ENCODE results near the gene DYNLT2B. TPM values are rescaled to one million over a fixed set of nuclear protein-coding genes. Genes with fewer than 3 reads are reported as not detected.
A peak's percentile ranks its signal among the peaks of the same experiment; 100 is the strongest.
"Not testable (repeated sequence)": the region's sequence is repeated elsewhere in the genome, so short reads cannot be mapped to it uniquely, and the experiment has no call there.

DYNLT2B gene
- total RNA-seq, 8 experiments from 2014 or later: 9.7 to 64.9 (median 49.2) TPM

DNA sequence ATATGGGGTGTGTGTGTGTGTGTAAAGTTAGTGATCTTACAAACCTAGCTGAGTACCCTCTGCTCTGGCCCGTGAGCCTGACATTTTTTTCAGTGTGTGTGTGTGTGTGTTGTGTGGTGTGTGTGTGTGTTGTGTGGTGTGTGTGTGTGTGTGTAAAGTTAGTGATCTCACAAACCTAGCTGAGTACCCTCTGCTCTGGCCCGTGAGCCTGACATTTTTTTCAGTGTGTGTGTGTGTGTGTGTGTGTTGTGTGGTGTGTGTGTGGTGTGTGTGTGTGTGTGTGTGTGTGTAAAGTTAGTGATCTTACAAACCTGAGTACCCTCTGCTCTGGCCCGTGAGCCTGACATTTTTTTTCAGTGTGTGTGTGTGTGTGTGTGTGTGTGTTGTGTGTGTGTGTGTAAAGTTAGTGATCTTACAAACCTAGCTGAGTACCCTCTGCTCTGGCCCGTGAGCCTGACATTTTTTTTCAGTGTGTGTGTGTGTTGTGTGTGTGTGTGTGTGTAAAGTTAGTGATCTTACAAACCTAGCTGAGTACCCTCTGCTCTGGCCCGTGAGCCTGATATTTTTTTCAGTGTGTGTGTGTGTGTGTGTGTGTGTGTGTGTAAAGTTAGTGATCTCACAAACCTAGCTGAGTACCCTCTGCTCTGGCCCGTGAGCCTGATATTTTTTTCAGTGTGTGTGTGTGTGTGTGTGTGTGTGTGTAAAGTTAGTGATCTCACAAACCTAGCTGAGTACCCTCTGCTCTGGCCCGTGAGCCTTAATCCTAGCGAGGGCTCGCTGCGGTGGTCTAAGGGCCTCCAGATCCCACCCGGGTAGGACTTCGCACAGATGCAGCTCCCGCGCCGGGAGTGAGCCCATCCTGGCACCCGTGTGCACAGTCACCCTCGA, 997 bp downstream of the DYNLT2B start:
- Histone ChIP-seq H3K4me3 (peak overlapping the region; percentile 50 to 79 (median 73)), H3K27ac (peak overlapping the region; percentile 74 to 85)
- H3K4me1 ChIP-seq (replicated peaks in 1 of 2); ATAC-seq (replicated peaks in 6 of 8); in situ Hi-C loops (cut with MboI; ENCODE audit: low pct_unique_long_range_greater_than_20kb in 2 of 9, low sequenced_read_pairs in 9 of 9, unreplicated experiment in 9 of 9): not testable (repeated sequence)
- 60% methylated on average over 1 of the region's 17 CpGs; no CpG with 5 or more reads in 9 of the 10 experiments for WGBS, 10 experiments

DNA sequence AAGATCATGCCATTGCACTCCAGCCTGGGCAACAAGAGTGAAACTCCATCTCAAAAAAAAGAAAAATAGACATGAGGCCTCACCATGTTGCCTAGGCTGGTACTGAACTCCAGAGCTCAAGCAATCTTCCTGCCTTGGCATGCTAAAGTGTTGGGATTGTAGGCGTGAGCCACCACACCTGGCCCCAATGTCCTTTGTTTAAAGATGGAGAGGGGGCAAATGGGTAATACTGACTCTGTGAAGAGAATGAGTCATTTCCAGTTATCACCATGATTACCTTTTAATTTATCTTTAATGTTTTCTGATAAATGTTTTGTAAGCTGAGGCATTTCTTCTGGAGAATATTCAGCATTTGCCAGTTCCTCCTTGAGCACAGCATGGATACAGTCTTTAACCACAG, 2.2 kb downstream of the DYNLT2B start:
- 43 to 83% methylated on average over 1 of the region's 1 CpG; no CpG with 5 or more reads in 8 of the 10 experiments for WGBS, 10 experiments
- in situ Hi-C loops (cut with MboI; ENCODE audit: low pct_unique_long_range_greater_than_20kb in 2 of 9, low sequenced_read_pairs in 9 of 9, unreplicated experiment in 9 of 9): no loop called here

GRCh38 chr3:196314597-196314996, 3.4 kb downstream of the DYNLT2B start:
- no peak for ATAC-seq (replicated peaks in 6 of 8)
- Histone ChIP-seq H3K4me3 (no peak overlapping the region), H3K27ac (no peak overlapping the region), H3K4me1 (replicated peaks in 1 of 2) (peaks cover 5 to 6% of the 10 kb centered on the region in 2 donors)
- 40 to 100% (median 87%) methylated on average over 1 to 3 of the region's 3 CpGs for WGBS, 10 experiments
- in situ Hi-C loops (cut with MboI; ENCODE audit: low pct_unique_long_range_greater_than_20kb in 2 of 9, low sequenced_read_pairs in 9 of 9, unreplicated experiment in 9 of 9): no loop called here

More for the DNA sequence above, 2.2 kb downstream of the DYNLT2B start:
- Histone ChIP-seq H3K4me1 (replicated peaks in 1 of 2) (peaks cover 5 to 6% of the 10 kb centered on the region in 2 donors), H3K27ac (no peak overlapping the region), H3K4me3 (no peak overlapping the region)
- no peak for ATAC-seq (replicated peaks in 6 of 8)

GRCh38 chr3:196314086-196314485, 4.0 kb downstream of the DYNLT2B start:
- ATAC-seq (replicated peaks in 6 of 8); H3K27ac ChIP-seq; H3K4me1 ChIP-seq (replicated peaks in 1 of 2); H3K4me3 ChIP-seq; in situ Hi-C loops (cut with MboI; ENCODE audit: low pct_unique_long_range_greater_than_20kb in 2 of 9, low sequenced_read_pairs in 9 of 9, unreplicated experiment in 9 of 9): not testable (repeated sequence)
- WGBS, 10 experiments: 67 to 100% (median 91%) methylated on average over 1 to 7 of the region's 7 CpGs; no CpG with 5 or more reads in 2 of the 10 experiments

DNA sequence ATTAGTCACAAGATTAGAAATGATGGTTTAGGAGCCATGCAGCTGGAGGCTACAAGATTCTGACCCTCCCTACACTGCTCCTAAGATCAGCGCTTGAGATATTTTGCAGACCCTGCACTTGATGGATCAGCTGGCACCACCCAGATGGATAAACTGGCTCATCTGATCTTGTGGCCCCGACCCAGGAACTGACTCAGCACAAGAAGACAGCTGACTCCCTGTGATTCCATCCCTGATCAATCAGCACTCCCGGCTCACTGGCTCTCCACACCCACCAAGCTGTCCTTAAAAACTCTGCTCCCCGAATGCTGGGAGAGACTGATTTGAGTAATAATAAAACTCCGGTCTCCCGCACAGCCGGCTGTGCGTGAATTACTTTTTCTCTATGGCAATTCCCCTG, 15.1 kb downstream of the DYNLT2B start:
- WGBS, 10 experiments: no CpG with 5 or more reads among the region's 8 CpGs
- H3K27ac ChIP-seq; H3K4me1 ChIP-seq (replicated peaks in 1 of 2); in situ Hi-C loops (cut with MboI; ENCODE audit: low pct_unique_long_range_greater_than_20kb in 2 of 9, low sequenced_read_pairs in 9 of 9, unreplicated experiment in 9 of 9); H3K4me3 ChIP-seq: not testable (repeated sequence)
- ATAC-seq (replicated peaks in 6 of 8): peak in 1 of 8 experiments; percentile 51

DNA sequence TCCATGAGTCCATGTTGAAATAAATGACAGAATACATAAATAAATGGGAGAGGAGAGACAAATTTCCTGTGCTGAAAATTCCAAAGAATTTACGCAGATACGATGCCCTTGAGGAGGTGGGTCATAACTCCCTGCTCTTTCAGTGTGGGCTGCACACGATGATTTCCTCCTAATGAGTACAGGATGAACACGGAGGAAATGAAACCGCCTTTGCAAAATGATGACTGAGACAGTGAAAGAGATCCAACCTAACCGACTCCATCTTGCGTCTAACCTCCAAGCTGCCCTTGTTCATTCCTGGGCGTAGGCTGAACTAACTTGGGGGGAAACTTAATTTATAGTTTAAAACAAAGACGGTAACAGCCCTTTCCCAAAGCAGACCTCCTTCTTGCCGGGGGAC, 15.5 kb downstream of the DYNLT2B start:
- in situ Hi-C loops (cut with MboI; ENCODE audit: low pct_unique_long_range_greater_than_20kb in 2 of 9, low sequenced_read_pairs in 9 of 9, unreplicated experiment in 9 of 9); ATAC-seq (replicated peaks in 6 of 8); H3K27ac ChIP-seq; H3K4me3 ChIP-seq; H3K4me1 ChIP-seq (replicated peaks in 1 of 2): not testable (repeated sequence)
- WGBS, 10 experiments: 27 to 100% (median 92%) methylated on average over 2 to 5 of the region's 10 CpGs; no CpG with 5 or more reads in 3 of the 10 experiments

GRCh38 chr3:196298521-196298920, 19.5 kb downstream of the DYNLT2B start:
- H3K4me3 ChIP-seq: no peak overlapping the region
- no peak overlapping the region for H3K27ac ChIP-seq
- in situ Hi-C loops (cut with MboI; ENCODE audit: low pct_unique_long_range_greater_than_20kb in 2 of 9, low sequenced_read_pairs in 9 of 9, unreplicated experiment in 9 of 9): no loop called here
- WGBS, 10 experiments: 93 to 100% (median 100%) methylated on average over 1 to 2 of the region's 2 CpGs; no CpG with 5 or more reads in 4 of the 10 experiments
- ATAC-seq (replicated peaks in 6 of 8): no peak
- H3K4me1 ChIP-seq (replicated peaks in 1 of 2): no peaks in the 10 kb centered on the region

GRCh38 chr3:196292286-196292923, 25.6 kb downstream of the DYNLT2B start:
- Histone ChIP-seq H3K27ac (no peak overlapping the region), H3K4me1 (replicated peaks in 1 of 2) (peaks cover 0 to 3% of the 10 kb centered on the region in 2 donors), H3K4me3 (no peak overlapping the region)
- 58 to 100% (median 78%) methylated on average over 2 to 5 of the region's 5 CpGs; no CpG with 5 or more reads in 1 of the 10 experiments for WGBS, 10 experiments
- ATAC-seq (replicated peaks in 6 of 8): no peak
- in situ Hi-C loops (cut with MboI; ENCODE audit: low pct_unique_long_range_greater_than_20kb in 2 of 9, low sequenced_read_pairs in 9 of 9, unreplicated experiment in 9 of 9): no loop called here

DNA sequence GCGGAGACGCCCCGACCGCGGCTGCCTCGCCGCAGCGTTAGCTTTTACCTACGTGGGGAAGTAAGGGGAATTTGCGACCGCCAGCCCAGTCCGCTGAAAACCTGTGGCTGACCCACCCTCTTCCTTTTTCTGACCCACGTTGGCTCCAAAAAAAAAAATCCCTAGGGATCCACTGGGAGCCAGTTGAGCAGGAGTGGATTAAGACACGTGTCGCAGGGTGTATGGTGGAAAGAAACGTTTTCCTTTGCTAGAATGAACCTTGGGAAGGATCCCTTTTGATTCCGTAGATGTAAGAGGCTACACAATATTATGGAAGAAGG, 29.9 kb downstream of the DYNLT2B start:
- in situ Hi-C loops (cut with MboI; ENCODE audit: low pct_unique_long_range_greater_than_20kb in 2 of 9, low sequenced_read_pairs in 9 of 9, unreplicated experiment in 9 of 9): no loop called here
- Histone ChIP-seq H3K4me1 (replicated peaks in 1 of 2) (peaks cover 10 to 28% of the 10 kb centered on the region in 2 donors), H3K27ac (peak overlapping the region; percentile 89 to 92), H3K4me3 (peak overlapping the region; percentile 56 to 98 (median 73))
- peak in 6 of 8 experiments; percentile 6 to 33 (median 26) for ATAC-seq (replicated peaks in 6 of 8)
- 0 to 40% (median 2%) methylated on average over 1 to 16 of the region's 17 CpGs; no CpG with 5 or more reads in 2 of the 10 experiments for WGBS, 10 experiments

DNA sequence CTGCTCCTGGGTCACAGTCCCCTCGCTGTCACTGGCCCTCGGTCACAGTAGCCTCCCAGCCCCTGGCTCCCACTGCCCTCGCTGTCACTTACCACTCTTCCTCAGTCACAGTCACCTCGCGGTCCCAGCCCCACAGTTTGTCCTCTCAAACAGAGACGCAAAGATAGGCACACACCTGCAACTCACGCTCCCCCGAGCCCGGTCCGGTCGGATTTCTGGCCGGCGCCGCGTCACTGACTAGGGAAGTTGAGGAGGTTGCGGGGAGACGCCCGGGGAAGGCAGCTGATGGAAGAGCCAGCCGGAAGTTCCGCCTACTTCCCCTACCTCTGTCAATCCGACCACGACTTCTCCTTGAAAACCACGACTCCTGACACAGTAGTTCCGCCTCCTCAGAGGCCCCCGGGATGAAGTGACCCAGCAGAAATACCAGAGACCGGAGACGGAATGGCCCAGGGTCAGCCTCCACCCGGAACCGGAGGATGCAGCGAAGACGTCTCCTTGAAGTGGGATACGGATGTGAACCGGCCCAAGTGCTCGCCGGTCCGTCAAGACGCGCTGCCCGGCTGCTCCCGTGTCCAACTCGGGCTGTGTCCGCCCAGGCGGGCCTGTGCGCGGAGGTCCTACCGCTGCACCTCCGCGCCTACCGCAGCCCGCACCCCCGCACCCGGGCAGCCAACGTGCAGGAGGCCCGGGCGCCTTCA, 30.4 kb downstream of the DYNLT2B start, which contains the start of gene PCYT1A:
TSS of gene PCYT1A (minus strand) at position 287 of the 701 bp plus-strand sequence. CDS start 17,195 bp downstream, outside the sequence.
- WGBS, 10 experiments: 0 to 2% (median 0%) methylated on average over 1 to 33 of the region's 55 CpGs
- peaks cover 10 to 28% of the 10 kb centered on the region in 2 donors for H3K4me1 ChIP-seq (replicated peaks in 1 of 2)
- peak; percentile 92 to 97 (median 94) for ATAC-seq (replicated peaks in 6 of 8)
- in situ Hi-C loops (cut with MboI; ENCODE audit: low pct_unique_long_range_greater_than_20kb in 2 of 9, low sequenced_read_pairs in 9 of 9, unreplicated experiment in 9 of 9): no loop called here
- peak within 1 kb of the TSS; percentile 89 to 92 for H3K27ac ChIP-seq
- H3K4me3 ChIP-seq: peak within 1 kb of the TSS; percentile 56 to 98 (median 73)

DNA sequence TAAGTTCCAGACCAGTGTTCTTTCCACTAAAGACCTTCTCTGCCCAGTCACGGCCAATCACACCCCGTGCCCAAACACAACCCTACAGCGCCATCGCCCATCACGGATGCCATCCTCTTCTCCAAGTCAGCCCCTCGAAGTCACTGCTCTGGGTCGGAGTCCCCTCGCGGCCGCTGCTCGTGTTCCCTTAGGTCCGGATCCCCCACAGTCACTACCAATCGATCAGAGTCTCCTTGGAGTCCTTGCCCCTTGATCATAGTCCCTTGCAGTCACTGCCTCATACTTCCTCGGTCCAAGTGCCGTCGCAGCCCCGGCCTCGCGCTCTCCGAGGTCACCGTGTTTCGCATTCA, 31.0 kb downstream of the DYNLT2B start:
- H3K27ac ChIP-seq: peak overlapping the region; percentile 89 to 92
- in situ Hi-C loops (cut with MboI; ENCODE audit: low pct_unique_long_range_greater_than_20kb in 2 of 9, low sequenced_read_pairs in 9 of 9, unreplicated experiment in 9 of 9): no loop called here
- 0 to 3% (median 0%) methylated on average over 1 to 21 of the region's 22 CpGs; no CpG with 5 or more reads in 1 of the 10 experiments for WGBS, 10 experiments

GRCh38 chr3:196284396-196284795, 33.6 kb downstream of the DYNLT2B start:
- H3K4me1 ChIP-seq (replicated peaks in 1 of 2): peaks cover 10 to 28% of the 10 kb centered on the region in 2 donors
- in situ Hi-C loops (cut with MboI; ENCODE audit: low pct_unique_long_range_greater_than_20kb in 2 of 9, low sequenced_read_pairs in 9 of 9, unreplicated experiment in 9 of 9): no loop called here
- no peak for ATAC-seq (replicated peaks in 6 of 8)
- H3K4me3 ChIP-seq: no peak overlapping the region
- no peak overlapping the region for H3K27ac ChIP-seq
- WGBS, 10 experiments: 0 to 72% (median 40%) methylated on average over 1 to 3 of the region's 3 CpGs; no CpG with 5 or more reads in 3 of the 10 experiments

More for the DNA sequence above, 31.0 kb downstream of the DYNLT2B start:
- Histone ChIP-seq H3K4me1 (replicated peaks in 1 of 2) (peaks cover 10 to 28% of the 10 kb centered on the region in 2 donors), H3K4me3 (peak overlapping the region; percentile 56 to 98 (median 73))
- ATAC-seq (replicated peaks in 6 of 8): peak in 3 of 8 experiments; percentile 12 to 23 (median 14)

Data from motor neuron (in vitro differentiated cells).